GM12865 (cell line): ENCODE measurements around the gene LMAN1L.

Experiments
- DNase-seq: peaks from one replicate; pipeline ENCODE4 v3.0.0; 2010; ENCODE audit warnings: low read depth
- H3K4me3 ChIP-seq: 2 replicates; pipeline ENCODE4 v1.5.1; 2011; ENCODE audit warnings: mild to moderate bottlenecking, low read depth, low read length, control low read depth
- TF ChIP-seq, protein P1 (sequence below): IDR thresholded peaks from 2 replicates; pipeline ENCODE4 v1.5.1; 2011; ENCODE audit warnings: low read length, control low read depth, low read depth, inconsistent platforms; ENCODE audit not compliant: insufficient read depth; ENCODE audit errors: missing control alignments

LMAN1L gene

DNA sequence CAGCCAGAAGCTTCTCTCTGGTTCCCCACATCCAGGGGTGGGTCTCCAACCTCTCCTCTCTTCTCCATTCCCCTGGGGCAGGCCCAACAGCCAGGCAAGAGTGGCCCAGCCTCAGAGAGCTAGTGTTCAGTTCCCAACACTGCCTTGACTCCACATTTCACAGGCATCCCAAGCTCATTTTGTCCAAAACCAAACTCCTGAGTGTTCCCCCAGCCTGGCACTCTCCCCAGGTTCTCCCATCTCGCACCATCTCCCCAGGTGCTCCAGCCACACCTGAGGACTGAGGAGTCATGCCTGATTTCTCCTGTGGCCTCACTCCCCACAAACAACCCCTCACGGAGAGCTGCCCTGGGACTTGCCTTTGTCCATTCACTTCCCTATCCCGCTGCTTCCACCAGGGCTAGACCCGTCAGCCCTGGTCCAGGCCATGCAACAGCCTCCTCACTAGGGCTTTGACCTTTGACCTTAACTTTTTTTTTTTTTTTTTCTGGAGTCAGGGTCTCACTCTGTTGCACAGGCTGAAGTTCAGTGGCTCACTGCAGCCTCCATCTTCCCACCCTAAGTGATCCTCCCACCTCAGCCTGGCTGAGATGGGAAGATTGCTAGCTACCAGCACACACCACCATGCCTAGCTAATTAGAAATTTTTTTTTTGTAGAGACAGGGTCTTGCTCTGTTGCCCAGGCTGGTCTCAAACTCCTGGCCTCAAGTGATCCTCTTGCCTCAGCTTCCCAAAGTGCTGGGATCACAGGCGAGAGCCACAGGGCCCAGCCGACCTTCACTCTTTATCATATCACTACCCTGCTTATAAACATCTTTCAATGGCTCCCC, 34.7 kb upstream of the LMAN1L start:
- peak; percentile 43 for DNase-seq
- TF ChIP-seq, protein P1, sequence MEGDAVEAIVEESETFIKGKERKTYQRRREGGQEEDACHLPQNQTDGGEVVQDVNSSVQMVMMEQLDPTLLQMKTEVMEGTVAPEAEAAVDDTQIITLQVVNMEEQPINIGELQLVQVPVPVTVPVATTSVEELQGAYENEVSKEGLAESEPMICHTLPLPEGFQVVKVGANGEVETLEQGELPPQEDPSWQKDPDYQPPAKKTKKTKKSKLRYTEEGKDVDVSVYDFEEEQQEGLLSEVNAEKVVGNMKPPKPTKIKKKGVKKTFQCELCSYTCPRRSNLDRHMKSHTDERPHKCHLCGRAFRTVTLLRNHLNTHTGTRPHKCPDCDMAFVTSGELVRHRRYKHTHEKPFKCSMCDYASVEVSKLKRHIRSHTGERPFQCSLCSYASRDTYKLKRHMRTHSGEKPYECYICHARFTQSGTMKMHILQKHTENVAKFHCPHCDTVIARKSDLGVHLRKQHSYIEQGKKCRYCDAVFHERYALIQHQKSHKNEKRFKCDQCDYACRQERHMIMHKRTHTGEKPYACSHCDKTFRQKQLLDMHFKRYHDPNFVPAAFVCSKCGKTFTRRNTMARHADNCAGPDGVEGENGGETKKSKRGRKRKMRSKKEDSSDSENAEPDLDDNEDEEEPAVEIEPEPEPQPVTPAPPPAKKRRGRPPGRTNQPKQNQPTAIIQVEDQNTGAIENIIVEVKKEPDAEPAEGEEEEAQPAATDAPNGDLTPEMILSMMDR: no peak
- no peak overlapping the region for H3K4me3 ChIP-seq

DNA sequence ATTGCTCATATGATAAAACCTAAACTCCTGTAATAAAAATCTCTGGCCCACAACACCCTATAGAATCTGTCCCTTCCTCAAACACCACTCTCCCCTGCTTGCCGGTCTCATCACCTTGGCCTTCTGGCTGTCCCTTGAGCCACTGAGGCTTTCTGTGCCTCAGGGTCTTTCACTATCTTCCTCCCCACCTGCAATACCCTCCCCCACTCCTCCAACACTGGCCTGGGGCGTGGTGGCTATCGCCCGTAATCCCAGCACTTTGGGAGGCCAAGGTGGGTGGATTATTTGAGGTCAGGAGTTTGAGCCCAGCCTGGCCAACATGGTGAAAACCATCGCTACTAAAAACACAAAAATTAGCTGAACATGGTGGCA, 34.0 kb upstream of the LMAN1L start:
- TF ChIP-seq, protein P1: no peak
- no peak overlapping the region for H3K4me3 ChIP-seq

DNA sequence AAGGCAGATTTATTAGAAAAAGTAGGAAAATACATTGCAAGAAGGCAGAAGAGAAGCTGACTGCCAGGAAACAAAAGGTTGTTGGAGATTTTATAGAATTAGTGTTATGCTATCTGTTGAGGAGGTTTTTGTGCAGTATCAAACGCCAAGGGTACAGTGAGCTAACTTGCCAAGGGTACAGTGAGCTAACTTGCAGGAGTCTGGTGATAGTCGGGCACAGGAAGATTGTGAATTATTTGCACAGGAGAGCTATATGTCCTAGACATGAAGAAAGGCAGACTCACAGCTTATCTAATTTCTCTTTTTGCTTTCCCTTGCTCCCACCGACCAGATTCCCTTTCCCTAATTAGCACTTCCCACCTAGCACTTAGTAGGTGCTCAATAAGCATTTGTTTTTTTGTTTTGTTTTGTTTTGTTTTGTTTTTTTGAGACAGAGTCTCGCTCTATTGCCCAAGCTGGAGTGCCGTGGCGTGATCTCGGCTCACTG, 33.4 kb upstream of the LMAN1L start:
- no peak overlapping the region for H3K4me3 ChIP-seq
- no peak for DNase-seq
- TF ChIP-seq, protein P1: no peak

More for the DNA sequence above, 34.0 kb upstream of the LMAN1L start:
- no peak for DNase-seq

DNA sequence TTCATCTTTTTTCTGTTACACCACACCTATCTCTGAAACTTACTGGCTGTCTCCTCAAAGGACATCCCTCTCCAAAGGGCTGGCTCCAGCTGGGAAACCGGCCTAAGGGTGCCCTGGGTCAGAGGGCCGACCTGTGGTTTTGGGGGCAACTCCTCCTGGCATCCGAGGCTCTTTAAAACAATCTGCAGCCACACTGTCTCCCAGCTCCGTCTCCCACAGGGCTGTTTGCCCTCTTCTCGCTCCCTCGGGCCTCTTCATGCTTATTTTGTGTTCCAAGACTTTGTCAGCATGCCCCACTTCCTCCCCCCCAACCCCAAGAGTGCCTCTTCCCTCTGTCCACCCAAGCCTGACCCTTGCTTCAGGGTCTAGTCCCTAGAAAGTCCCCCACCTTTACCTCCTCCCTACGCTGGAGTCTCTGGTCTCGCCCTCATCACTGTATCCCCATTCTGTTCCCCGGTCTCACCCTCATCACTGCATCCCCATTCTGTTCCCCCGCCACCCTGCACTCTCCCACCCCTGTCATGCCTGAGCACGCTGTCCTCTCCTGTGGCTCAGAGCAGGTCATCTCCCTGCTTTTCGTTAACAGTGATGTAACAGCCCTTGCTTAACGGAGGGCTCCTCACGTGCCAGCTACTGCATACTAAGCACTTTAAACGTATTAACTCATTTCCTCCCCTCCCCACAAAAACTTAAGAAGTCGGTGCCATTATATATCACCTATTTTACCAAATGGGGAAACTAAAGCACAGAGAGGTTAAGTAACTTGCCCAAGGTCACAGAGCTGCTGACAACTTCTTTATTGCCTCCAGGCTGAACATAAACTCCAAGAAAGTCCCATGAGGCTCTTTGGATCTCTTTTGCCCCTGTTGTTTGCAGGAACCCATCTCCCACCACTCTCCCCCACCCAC, 31.9 kb upstream of the LMAN1L start:
- peak overlapping the region; percentile 89 for H3K4me3 ChIP-seq
- DNase-seq: peak; percentile 73
- TF ChIP-seq, protein P1: no peak

DNA sequence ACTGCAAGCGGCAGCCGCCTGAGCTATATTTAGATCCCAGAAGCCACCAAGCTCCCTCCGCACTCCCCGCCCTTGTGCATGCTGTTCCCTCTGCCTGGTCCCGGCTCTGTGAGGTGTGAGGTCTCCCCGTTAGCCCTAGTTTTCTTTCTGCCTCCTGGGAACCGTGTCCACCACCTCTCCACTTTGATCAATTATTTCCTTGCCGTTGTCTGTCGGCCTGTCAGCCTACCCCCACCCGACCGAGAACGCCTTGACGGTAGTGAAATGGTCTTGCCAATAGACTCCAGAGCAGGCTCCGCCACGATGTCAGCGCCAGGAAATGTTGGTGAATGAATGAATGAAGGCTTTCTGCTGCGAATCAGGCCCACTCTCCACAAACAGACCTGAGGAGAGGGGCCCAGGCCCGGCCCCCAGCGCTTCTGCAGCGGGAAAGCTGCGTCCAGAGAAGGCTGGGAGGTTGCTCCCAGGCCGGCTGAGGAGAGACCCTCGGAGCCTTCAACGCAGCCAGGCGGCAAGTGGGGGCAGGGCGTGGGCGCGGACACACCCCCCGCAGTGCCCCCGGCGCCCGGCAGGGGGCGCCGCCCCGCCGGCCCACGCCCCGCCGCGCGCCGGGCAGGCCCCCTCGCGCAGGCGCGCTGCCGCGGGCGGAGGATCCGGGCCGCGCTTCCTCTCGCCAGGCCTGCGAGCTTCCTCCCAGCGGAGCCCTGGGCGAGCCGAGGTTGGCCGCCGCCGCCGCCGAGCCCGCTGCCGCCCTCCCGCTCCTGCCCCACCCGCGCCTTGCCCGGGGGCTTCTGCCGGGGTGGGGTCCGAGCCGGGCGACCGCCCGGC, 31.0 kb upstream of the LMAN1L start, which contains the start of gene CSK:
Gene CSK (plus strand): TSS at position 650 of the 828 bp plus-strand sequence. CDS start 16,218 bp downstream, outside the sequence.
- DNase-seq: peak; percentile 87
- TF ChIP-seq, protein P1: peak; percentile 68
- peak within 1 kb of the TSS; percentile 98 for H3K4me3 ChIP-seq

DNA sequence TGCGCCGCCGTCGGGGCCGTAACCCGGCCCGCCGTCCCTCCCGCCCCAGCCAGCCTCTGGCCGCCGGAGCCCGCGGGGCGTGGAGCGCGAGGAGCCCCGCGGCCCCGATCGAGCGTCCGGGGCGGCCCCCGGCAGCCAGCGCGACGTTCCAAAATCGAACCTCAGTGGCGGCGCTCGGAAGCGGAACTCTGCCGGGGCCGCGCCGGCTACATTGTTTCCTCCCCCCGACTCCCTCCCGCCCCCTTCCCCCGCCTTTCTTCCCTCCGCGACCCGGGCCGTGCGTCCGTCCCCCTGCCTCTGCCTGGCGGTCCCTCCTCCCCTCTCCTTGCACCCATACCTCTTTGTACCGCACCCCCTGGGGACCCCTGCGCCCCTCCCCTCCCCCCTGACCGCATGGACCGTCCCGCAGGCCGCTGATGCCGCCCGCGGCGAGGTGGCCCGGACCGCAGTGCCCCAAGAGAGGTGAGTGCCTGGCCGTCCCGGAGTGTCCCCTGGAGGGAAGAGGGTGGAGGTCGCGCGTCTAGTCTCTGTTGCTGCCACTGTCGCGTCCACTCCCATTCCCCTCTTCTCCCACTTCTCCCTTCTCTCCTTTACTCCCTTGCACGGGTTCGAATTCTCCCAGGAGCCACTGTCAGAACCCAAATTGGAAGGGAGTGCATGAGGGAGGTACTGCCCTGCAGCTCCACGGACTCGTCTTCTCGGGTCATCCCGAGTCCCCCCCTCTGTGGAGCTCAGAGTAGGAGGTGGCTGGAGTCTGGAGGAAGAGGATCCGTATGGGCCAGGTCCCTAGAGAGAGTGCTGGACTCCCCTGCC, 30.2 kb upstream of the LMAN1L start:
- DNase-seq: peak; percentile 70
- peak overlapping the region; percentile 98 for H3K4me3 ChIP-seq
- TF ChIP-seq, protein P1: no peak
